SW 1271 (cell line): ENCODE measurements around the gene CCSER1.
"Not testable (repeated sequence)": the region's sequence is repeated elsewhere in the genome, so short reads cannot be mapped to it uniquely, and the experiment has no call there.

Source experiments
- DNase-seq, 2 experiments: peaks; one replicate each; lab custom pipeline; 2025; lab: John Stamatoyannopoulos, UW

Gene CCSER1

DNA sequence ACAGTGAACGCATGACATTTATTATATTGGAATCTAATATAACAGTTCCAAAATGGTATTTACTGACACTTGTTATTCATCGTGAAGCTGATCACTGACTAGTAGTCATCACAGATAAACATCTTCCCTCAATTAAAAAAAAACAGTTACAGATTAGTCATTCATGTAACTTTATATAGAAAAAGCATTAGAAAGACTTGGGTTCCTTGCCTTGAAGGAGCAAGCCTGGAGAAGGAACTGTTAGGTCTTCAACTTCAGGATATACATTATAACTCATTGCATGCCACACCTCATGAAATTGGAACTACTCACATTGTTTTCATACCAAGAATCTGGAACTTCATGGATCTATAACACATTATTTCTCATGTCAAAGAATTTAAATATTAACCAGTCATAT is 317.7 kb downstream of the CCSER1 start:
- DNase-seq, result no peak

- no peak for DNase-seq
Observed at GRCh38 chr4:90445380-90445779, 318.2 kb downstream of the CCSER1 start.

- no peak for DNase-seq
Observed at GRCh38 chr4:90449626-90450025, 322.4 kb downstream of the CCSER1 start.

DNA sequence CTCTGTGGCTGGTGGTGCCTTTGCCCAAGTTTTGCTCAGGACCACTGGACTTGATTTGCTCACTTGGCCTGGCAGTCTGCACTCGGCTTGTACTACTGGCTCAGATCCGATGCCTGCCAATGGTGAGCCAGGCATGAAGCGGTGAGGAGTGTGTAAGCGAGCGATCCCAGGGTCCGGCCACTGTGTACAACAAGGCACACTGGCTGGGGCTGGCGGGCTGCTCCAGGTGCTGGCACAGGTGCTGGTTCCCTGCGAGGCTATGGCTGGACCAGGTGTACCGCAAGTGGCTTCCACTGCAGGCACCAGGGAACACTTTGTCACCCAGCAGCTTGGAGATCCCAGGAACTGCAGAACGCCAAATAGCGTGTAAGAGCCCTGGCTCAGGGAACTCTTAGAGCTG is 329.7 kb downstream of the CCSER1 start:
- DNase-seq, result no peak

- DNase-seq, result no peak
Observed at GRCh38 chr4:90457817-90458216, 330.6 kb downstream of the CCSER1 start.

DNA sequence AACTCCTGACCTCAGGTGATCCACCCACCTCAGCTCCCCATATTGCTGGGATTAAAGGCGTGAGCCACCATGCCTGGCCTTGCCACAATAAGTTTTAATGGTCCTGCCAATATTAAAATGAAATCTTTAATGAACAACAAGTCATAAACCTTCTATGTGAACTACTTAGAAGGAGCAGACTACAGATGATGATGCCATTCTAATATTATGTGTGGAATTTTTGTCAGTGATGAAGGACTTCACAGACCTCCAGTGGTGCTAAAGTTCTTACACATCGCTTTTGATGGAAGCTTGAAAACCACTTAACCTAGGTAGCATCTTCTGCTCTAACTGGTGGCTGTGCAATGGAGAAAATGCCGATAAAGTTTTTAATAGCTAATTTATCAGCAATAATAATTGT is 331.4 kb downstream of the CCSER1 start:
- DNase-seq, result no peak

GRCh38 chr4:90474484-90474883 is 347.3 kb downstream of the CCSER1 start:
- no peak for DNase-seq

- no peak for DNase-seq
Observed at GRCh38 chr4:90476019-90476418, 348.8 kb downstream of the CCSER1 start.

DNA sequence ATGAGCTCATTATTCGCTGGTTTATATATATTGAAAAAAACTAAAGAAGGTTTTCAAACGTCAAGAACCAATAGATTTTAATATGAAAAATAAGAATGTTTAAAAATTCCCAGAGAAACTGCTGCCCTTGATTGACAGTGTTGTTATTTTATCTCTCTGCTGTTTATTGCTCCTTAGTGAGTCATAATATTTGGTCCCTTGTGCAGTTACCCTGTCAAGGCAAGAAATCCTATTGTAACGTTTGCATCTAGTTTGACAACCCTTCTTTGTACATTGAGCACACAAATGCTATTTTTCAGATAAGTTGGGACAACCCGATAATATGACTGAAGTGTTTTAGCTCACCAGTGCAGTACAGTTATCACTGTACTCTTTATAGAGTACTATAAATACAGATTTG is 349.4 kb downstream of the CCSER1 start:
- no peak for DNase-seq

GRCh38 chr4:90484894-90485293 is 357.7 kb downstream of the CCSER1 start:
- not testable (repeated sequence) for DNase-seq

DNA sequence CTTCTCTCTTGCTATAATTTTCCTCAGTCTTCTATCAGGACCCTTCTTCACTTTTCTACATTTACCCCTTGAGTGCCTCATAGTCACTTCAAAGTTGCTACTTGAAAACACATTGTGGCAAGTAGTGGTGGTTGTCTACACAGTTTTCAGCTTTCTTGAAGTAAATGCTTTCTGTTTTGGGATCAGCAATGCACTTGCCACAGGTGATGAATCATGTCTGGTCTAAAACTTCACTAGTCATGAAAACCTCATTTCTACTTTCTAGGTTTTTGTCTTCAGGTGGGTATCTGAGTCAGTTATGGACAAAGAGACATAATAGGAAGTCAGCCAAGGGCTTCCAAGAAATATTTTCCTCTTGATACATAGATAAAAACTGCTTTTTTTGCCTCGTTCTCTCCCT is 359.2 kb downstream of the CCSER1 start:
- no peak for DNase-seq

GRCh38 chr4:90495211-90495610 is 368.0 kb downstream of the CCSER1 start:
- no peak for DNase-seq

DNA sequence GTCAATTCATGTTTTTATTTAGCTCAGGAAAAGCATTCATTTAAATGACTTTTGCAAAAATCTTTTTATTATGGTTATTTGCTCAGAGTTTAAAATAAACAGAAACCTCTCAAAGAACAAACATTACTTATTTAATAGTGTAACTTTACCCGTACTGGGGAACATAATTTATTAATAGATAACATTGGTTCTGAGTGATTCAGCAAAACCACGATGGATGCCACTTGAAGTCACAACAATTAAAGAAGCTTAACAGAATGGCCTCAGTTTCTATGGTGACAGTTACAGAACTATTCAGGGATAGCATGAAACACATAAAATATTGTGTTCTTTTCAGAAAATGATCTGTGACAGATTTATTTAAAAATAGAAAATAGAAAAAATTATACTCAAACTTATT is 368.7 kb downstream of the CCSER1 start:
- no peak for DNase-seq

GRCh38 chr4:90498175-90498574 is 371.0 kb downstream of the CCSER1 start:
- DNase-seq, result no peak

DNA sequence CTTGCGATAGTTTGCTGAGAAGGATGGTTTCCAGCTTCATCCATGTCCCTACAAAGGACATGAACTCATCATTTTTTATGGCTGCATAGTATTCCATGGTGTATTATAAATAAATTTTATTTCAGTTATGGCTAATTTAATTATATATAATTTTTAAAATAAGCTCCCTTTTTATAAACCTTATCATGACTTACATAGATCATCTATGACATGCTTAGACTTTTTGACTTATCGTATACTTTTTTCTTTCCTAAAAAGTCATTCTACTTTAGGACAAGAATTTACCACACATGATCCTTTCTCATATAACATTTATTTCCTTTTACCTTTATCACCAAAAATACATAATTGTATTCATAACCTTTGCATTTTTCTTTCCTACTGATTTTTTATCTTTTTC is 376.5 kb downstream of the CCSER1 start:
- DNase-seq, result no peak

GRCh38 chr4:90515191-90515590 is 388.0 kb downstream of the CCSER1 start:
- DNase-seq, result no peak

GRCh38 chr4:90528551-90528950 is 401.4 kb downstream of the CCSER1 start:
- DNase-seq, result no peak

GRCh38 chr4:90536408-90536807 is 409.2 kb downstream of the CCSER1 start:
- no peak for DNase-seq

GRCh38 chr4:90537491-90537890 is 410.3 kb downstream of the CCSER1 start:
- no peak for DNase-seq

DNA sequence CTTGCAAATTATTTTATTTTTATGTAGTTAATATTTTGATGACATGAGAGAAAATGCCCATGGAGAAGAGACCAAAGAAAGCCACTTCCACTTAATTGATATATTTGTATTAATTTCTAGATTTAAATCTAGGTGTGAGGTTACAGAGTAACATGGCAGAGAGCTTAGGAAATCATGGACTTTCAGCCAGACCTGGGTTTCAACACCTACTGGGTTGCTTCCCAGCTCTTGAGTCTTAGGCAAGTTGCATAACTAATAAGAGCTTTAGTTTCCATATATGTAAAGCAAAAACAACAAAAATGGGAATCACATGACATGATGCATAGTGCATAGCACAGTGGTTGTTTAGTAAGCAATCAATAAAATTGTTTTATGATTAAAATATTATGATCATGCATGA is 413.3 kb downstream of the CCSER1 start:
- no peak for DNase-seq

DNA sequence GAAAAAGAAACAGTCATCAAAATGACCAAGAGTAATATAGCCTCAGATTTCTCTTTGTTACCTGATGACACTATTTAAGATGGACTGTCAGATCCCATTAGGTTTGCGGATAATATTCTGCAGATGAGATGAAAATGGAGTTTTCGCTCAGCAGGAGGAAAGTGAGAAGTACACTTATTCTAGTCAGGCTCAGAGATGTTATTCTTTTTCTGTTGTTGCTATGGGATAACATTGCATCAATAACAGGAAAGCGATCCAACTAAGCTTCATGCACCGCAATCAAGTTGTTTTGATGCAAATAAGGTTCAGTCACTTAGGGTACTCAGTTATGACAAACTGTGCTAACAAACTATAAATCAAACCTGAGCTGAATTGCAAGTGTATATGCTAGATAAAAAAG is 415.0 kb downstream of the CCSER1 start:
- DNase-seq, result no peak

DNA sequence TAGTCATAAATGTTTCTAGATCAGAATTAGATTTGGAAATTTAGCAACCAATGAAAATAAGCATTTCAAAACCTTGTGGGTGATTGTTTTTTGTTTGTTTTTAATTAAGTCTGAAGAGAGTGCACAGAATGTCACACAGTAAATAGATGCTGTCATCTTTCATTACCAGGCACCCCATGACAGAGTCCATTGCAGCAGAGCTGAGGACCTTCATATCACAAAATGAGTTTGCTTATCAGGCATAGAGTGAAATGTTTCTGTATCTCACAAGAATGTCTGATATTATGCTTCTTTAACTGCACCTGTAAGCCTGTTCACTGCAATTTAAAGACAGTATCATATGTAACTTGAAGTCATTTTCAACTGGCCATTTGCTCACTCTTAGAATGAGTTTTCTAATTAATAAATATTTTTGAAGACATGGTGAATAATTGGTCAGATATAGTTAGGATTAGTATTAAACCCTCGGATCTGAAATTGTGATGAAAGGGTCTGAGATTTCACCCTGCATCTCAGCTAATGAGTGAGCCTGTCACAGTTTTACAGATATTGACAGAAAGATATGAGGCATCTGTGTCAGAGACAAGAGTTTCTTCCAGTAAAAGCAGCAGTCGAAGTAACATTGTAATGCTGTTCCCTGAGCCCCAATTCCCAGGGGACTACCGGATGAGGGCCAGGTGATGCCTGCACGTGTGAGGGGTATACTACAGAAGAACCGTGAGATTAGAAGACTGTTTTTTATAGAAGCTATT is 416.4 kb downstream of the CCSER1 start:
- no peak for DNase-seq

- DNase-seq, result no peak
Observed at GRCh38 chr4:90544532-90545045, 417.4 kb downstream of the CCSER1 start.

DNA sequence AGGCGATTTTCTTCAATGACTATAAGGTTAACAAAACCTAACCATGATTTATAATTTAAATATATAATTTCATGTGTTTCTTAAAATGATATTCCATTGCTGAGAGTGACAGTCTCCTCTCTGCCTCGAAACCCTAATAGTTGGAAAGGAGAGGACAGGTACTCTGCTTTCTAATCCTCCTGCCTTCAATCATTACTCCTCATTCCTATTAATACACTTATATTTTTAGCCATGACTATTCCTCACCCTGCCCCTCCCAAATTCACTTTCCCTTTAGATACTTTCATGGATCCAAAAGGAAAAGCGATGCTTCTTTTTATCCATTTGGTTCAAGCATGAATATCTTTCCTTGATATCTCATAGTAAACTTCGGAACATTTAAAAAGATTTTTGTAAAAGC is 418.2 kb downstream of the CCSER1 start:
- no peak for DNase-seq
